Cortex of kidney (tissue), 1 donor: ENCODE data around the gene TNFRSF8.

Experiments used
- DNase-seq: peaks from one replicate; lab custom pipeline; 2025; lab: John Stamatoyannopoulos, UW

TNFRSF8 gene

GRCh38 chr1:12142891-12143630 is 80.0 kb downstream of the TNFRSF8 start:
- no peak for DNase-seq

DNA sequence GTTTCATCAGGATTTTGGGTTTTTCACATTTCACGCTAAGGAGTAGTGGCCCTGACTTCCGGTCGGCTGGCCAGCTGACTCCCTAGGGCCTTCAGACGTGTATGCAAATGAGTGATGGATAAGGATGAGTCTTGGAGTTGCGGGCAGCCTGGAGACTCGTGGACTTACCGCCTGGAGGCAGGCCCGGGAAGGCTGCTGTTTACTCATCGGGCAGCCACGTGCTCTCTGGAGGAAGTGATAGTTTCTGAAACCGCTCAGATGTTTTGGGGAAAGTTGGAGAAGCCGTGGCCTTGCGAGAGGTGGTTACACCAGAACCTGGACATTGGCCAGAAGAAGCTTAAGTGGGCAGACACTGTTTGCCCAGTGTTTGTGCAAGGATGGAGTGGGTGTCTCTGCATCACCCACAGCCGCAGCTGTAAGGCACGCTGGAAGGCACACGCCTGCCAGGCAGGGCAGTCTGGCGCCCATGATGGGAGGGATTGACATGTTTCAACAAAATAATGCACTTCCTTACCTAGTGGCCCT is 80.6 kb downstream of the TNFRSF8 start:
- DNase-seq = no peak

- DNase-seq = no peak
Measured at GRCh38 chr1:12144236-12144635, 81.1 kb downstream of the TNFRSF8 start.

DNA sequence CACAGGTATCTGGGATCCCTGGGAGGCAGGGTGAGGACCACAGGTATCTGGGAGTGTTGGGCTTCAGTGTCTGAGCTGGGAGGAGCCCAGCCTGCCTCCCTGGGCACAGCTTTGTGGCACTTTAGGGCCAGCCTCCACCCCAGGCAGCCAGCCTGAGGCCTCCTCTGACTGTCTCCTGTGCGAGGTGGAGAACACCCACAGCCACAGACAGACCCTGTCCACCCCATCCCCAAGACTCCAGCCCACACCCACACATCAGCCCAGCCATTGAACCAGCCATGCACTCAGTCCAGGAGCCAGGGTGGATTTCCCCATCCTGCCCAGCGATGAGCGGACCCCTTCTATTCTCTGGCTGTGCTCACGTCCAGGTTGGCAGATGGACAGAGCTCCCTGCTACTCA is 81.9 kb downstream of the TNFRSF8 start:
- DNase-seq = no peak

DNA sequence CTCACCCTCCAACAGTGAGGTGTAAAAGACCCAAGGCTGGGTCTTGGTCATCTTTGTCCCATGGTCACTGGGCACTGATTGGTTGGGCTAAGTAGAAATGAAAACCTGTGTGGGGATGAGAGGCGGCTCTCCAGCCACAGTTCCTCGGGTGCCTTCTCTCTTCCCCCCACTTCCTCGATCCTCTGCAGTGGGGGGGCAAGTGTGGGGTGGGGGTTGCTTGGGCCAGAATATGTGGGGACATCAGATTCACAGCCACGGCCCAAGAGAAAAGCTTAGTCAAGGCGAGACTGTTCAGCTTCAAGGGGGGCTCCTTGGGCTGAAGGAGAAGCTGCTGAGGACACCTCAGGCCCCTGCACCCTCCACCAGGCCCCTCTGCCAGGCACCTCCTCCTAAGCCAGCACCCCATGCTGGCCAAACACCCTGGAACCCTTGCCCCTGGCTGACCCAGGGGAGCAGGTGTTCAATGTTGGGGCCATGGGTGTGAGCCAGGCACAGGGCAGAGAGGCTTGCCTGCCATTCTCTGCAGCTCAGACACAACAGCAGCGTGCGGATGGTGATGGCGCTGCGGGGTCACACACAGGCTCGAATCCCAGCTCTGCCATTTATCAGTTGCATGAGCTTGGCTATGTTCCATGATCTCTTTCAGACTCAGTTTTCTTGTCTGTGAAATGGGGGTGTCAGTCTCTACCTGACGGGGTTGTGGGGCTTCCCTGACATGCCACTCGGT is 82.7 kb downstream of the TNFRSF8 start:
- DNase-seq = no peak

GRCh38 chr1:12146343-12147112 is 83.4 kb downstream of the TNFRSF8 start:
- DNase-seq = no peak

- DNase-seq = no peak
Measured at GRCh38 chr1:12147201-12147701, 84.1 kb downstream of the TNFRSF8 start.

DNA sequence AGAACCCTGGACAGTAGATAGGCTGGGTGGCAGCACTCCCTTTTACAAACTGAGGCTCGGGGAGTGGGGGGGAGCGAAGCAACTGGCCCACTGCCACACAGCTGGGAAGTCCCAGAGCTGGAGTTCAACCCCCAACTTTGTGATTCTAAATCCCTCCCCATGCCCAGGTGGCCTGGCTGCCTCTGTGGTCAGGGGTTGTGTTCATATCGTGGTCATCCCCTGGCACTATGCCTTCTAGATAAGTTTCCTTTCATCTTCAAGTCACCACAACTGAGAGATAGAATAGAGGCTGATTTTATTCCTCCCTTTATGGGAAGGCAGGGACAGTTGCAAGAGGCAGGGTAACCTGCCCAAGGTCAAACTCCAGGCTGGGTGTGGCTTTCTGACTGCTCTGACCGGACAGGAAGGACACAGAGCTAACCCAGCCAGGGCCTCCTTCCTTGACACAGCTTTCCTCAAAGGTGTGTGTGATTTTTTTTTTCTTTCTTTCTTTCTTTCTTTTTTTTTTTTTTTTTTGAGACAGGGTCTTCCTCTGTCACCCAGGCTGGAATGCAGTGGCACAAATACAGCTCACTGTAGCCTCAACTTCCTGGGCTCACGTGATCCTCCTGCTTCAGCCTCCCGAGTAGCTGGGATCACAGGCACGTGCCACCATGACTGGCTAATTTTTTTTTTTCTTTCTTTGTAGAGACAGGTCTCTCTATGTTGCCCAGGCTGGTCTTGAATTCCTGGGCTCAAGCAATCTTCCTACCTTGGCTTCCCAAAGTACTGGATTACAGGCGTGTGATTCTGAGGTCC is 85.3 kb downstream of the TNFRSF8 start:
- no peak for DNase-seq

GRCh38 chr1:12148958-12149790 is 86.1 kb downstream of the TNFRSF8 start:
- no peak for DNase-seq

DNA sequence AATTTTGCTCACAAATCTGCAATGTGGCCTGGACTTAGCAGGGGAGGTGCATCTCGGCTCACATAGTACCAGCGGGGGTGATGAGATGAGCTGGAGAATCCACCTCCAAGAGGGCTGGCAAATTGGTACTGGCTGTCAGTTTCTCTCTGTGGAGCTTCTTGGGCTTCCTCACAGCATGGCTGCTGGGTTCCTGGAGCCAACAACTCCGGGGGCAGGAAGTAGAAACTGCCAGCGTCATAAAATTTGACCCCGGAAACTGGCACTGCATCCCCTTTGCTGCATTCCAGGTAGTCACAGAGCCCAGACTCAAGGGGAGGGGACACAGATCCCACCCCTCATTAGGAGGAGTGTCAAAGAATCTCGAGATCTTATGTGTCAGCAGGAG is 86.7 kb downstream of the TNFRSF8 start:
- no peak for DNase-seq

GRCh38 chr1:12150456-12151200 is 87.5 kb downstream of the TNFRSF8 start:
- DNase-seq = no peak

- DNase-seq = no peak
Measured at GRCh38 chr1:12151465-12151864, 88.4 kb downstream of the TNFRSF8 start.

DNA sequence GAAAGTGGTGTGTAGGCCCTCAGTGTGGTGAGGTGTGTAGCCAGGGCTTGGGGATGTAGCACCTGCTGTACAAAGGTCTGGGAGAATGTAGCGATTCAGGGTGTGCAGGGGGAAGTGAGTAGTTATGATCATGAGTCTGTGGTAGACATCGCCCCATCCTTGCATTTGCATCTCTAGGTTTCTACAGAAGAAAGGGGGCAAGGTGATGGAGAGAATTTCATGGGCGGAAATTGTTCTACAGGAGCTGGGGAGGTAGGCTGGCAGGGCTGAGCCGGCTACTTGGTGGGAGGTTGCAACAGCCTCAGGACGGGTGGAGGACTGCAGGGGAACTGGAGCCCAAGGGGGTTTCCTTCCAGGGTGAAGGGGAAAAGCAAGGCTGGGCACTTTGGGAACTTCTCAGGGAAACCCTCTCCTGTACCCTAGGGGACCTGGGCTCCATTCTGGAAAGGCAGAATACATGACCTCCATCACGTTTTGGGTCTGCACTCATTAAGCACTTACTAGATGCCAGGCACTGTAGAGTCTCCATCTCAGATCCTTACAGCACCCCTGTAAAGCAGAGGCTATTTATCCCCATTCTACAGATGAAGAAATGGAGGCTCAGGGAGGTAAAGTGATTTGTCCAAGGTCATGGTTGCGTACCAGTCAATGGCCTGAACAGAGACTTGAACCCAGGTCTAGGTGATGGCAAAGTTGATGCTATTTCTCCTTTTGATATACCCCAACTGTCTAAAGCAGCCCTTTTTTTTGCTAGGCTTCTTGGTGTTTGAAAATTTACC is 89.2 kb downstream of the TNFRSF8 start:
- DNase-seq = no peak

DNA sequence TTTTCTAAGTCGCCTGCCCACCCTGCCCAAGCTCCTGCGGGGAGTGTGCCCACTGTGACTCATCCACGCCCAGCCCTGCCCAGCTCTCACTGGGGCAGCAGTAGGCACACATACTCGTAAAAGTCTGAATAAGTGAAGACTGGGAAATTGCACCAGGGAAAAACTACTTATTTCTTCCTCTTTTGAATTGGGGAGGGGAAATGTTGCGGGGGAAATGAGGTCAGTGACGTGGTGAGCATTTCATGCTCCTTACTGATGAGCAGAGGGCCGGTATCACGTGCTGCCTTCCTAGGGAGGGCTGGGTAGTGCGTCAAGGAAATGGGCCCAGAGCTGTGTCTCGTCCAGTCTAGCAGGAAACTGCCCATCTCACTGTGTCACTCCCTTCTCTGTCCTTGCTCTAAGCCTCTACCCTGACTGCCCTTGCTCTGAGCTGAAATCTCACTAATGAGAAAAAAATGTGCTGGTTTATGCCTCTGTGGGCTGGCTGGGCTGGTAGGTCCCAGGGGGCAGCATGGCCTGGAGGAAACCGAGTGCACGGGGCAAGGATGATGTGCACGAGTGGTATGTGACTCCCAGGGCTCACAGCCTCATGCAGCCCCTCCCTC is 90.2 kb downstream of the TNFRSF8 start:
- DNase-seq = no peak

GRCh38 chr1:12155328-12155727 is 92.2 kb downstream of the TNFRSF8 start:
- no peak for DNase-seq

DNA sequence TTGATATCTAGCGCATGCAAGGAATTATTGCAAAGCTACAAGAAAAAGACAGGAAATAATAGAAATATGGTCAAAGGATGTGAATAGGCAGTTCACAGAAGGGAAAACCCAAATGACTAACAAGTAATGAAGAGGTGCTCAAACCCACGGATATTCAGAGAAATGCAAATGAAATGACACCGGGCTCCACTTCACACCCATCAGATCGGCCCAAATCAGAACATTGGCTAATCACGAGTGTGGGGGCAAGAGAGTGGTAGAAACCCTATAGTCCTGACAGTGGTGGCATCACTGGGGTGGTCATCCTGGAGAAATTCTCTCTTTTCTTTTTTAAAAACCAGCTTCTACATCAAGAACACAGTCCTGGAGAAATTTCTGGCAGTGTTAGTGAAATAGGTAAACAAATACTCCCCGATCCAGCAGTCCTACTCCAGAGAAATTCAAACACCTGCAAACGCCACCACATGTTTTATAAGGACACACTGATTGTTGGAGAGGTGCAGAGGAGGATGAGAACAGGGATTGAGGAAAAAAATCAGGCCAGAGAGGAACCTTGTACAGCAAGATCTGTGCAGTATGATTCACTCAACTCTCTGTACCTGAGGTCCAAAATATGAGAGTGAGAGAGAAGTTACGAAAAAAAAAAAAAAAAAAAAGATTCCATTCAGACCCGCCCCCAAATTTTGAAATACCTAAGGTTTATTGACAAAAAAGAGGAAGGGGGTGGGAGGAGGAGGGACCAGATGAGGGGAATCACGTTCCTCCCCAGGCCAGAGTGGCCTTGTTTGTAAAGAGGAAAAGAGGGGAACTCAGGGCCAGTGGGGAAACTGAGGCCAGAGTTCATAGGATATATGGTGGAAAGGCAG is 94.5 kb downstream of the TNFRSF8 start:
- no peak for DNase-seq

DNA sequence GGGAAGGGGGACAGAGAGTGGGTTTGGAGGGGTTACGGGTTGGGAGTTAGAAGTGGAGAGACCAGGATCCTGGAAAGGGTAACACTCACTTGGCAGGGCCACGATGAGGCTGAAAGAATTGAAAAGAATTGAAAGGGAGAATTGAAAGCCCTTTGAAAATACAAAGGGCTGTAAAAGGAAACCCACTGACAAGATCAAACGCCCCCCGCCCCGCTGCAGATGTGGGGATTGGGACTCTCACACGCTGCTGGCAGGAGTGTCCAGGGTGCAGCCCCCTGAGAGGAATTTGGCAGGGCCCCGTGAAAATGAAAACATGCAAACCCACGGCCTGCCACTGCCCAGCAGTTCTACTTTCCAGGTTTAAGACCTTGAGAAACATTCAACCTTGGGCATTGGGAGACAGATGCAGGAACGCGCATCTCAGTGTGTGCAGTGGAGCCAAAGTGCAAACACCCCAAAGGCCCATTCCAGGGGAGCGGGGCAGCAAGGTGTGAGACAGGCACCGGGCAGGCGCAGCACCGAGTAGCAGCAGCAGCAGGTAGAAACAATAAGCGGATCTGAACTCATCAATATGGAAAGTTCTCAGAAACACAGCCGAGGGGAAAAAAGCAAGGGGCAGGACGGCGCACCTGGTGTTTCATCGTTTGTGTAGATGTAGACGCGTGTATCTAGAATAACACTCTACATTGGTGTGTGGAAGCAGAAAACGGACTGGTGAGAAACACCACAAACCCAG is 95.4 kb downstream of the TNFRSF8 start:
- no peak for DNase-seq
